HG03575 (cell line): Measurements from ENCODE around the gene TRMT11.
"Not testable (repeated sequence)": the region's sequence is repeated elsewhere in the genome, so short reads cannot be mapped to it uniquely, and the experiment has no call there.

Source experiments
- ATAC-seq: cut with Tn5 transposase; IDR thresholded peaks from one replicate; pipeline ENCODE4 v1.9.1; 2021; ENCODE audit not compliant: unreplicated experiment, insufficient number of reproducible peaks, low FRiP score; ENCODE audit errors: extremely low read depth

The TRMT11 gene

GRCh38 chr6:126034656-126035055 is 48.3 kb downstream of the TRMT11 start:
- ATAC-seq: no peak

GRCh38 chr6:126035764-126036163 is 49.4 kb downstream of the TRMT11 start:
- ATAC-seq: no peak

GRCh38 chr6:126038234-126038633 is 51.9 kb downstream of the TRMT11 start:
- no peak for ATAC-seq

GRCh38 chr6:126039284-126039683 is 52.9 kb downstream of the TRMT11 start:
- ATAC-seq: no peak

GRCh38 chr6:126040394-126040793 is 54.1 kb downstream of the TRMT11 start:
- no peak for ATAC-seq

- no peak for ATAC-seq
Measured at GRCh38 chr6:126040826-126041225, 54.5 kb downstream of the TRMT11 start.

GRCh38 chr6:126041516-126041915 is 55.2 kb downstream of the TRMT11 start:
- no peak for ATAC-seq

GRCh38 chr6:126042001-126042419 is 55.7 kb downstream of the TRMT11 start:
- ATAC-seq: no peak

GRCh38 chr6:126047648-126048047 is 61.3 kb downstream of the TRMT11 start:
- no peak for ATAC-seq

- no peak for ATAC-seq
Measured at GRCh38 chr6:126048635-126049034, 62.3 kb downstream of the TRMT11 start.

GRCh38 chr6:126050795-126051194 is 64.5 kb downstream of the TRMT11 start:
- ATAC-seq: no peak

- ATAC-seq: no peak
Measured at GRCh38 chr6:126051791-126052190, 65.5 kb downstream of the TRMT11 start.

GRCh38 chr6:126052485-126052884 is 66.1 kb downstream of the TRMT11 start:
- no peak for ATAC-seq

- ATAC-seq: no peak
Measured at GRCh38 chr6:126054258-126054702, 67.9 kb downstream of the TRMT11 start.

- ATAC-seq: no peak
Measured at GRCh38 chr6:126054802-126055201, 68.5 kb downstream of the TRMT11 start.

- no peak for ATAC-seq
Measured at GRCh38 chr6:126055449-126055848, 69.1 kb downstream of the TRMT11 start.

GRCh38 chr6:126056355-126057004 is 70.1 kb downstream of the TRMT11 start:
- ATAC-seq: no peak

GRCh38 chr6:126058085-126058484 is 71.7 kb downstream of the TRMT11 start:
- ATAC-seq: not testable (repeated sequence)

- no peak for ATAC-seq
Measured at GRCh38 chr6:126060400-126060799, 74.1 kb downstream of the TRMT11 start.

GRCh38 chr6:126063512-126064146 is 77.3 kb downstream of the TRMT11 start:
- no peak for ATAC-seq
